Vagina (tissue), 2 donors: ENCODE data around the gene SLK. TPM values are rescaled to one million over a fixed set of nuclear protein-coding genes. Genes with fewer than 3 reads are reported as not detected.

Source experiments
- DNase-seq, 2 donors: peaks; one replicate each; pipeline ENCODE4 v3.0.0-alpha.2; 2017; ENCODE audit errors: extremely low spot score in 2 of 2
- H3K27ac ChIP-seq: fragments of 200-600 bp; sonication (generic); one replicate; pipeline ENCODE4 v1.5.1; 2019
- H3K27me3 ChIP-seq: fragments of 200-600 bp; sonication (generic); one replicate; pipeline ENCODE4 v1.5.1; 2019
- H3K36me3 ChIP-seq, 2 donors: fragments of 200-600 bp; sonication (generic); one replicate each; pipeline ENCODE4 v1.5.1; 2017 to 2019
- H3K4me1 ChIP-seq: fragments of 200-600 bp; sonication (generic); one replicate; pipeline ENCODE4 v1.5.1; 2019
- H3K4me3 ChIP-seq, 2 donors: fragments of 200-600 bp; sonication (generic); 1 replicate in 1 of 2; 2 replicates in 1 of 2; pipeline ENCODE4 v1.5.1; 2016 to 2019
- H3K9me3 ChIP-seq: fragments of 200-600 bp; sonication (generic); one replicate; pipeline ENCODE4 v1.5.1; 2019
- CTCF ChIP-seq, 3 experiments: fragments of 450-650 bp in 2 of 3; fragments of 200-600 bp in 1 of 3; sonication (generic) in 1 of 3; IDR thresholded peaks; one replicate each; pipeline ENCODE4 v1.5.1; 2017 to 2019; ENCODE audit warnings: antibody characterized with exemption in 3 of 3, mild to moderate bottlenecking in 2 of 3, moderate library complexity in 2 of 3
- POLR2A ChIP-seq, 2 donors: fragments of 450-650 bp; IDR thresholded peaks; one replicate each; pipeline ENCODE4 v1.6.1; 2017; ENCODE audit warnings: antibody characterized with exemption in 2 of 2, mild to moderate bottlenecking in 2 of 2, moderate library complexity in 2 of 2
- POLR2AphosphoS5 ChIP-seq, 2 donors: sonication (generic); formaldehyde crosslinking; IDR thresholded peaks; one replicate each; pipeline ENCODE4 v1.9.0; 2017; ENCODE audit warnings: antibody characterized with exemption in 2 of 2, mild to moderate bottlenecking in 2 of 2, low read depth in 1 of 2; ENCODE audit not compliant: insufficient read depth in 1 of 2
- intact Hi-C: fragments of 100-400 bp; cut with DNase I; formaldehyde crosslinking; loops from one replicate; pipeline ENCODE4 v1.15.1; 2023
- total RNA-seq: library from RNA; depleted of rRNA; stranded (reverse); fragments of >200 nt; gene quantifications from one replicate; pipeline ENCODE4 v1.2.3, GENCODE V29; 2016

The SLK gene
- total RNA-seq, 1 donor from 2014 or later, result 50.1 TPM

DNA sequence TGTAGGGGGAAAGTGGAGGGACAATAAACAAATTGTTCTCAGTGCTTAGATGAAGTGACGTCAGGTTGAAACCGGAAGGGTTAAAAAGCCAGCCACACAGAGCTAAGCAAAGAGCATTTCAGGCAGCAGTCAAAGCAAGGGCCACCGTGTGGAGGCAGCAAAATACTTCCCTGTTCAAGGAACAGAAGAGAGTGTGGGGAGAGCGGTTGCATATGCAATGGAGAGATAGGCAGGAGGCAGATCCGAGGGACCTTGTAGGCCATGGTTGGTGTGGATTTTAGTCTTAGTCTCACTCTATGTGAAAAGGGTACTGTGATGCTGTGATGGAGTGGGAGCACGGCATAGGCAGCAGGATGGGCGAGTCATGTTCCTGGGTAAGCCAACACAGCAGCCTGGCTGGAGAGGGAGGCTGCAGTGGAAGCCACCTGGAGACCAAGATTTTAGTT is 45.2 kb upstream of the SLK start:
- H3K36me3 ChIP-seq, result no peaks in the 10 kb centered on the region
- no peaks in the 10 kb centered on the region for H3K9me3 ChIP-seq
- H3K27me3 ChIP-seq, result no peaks in the 10 kb centered on the region
- peaks cover 17% of the 10 kb centered on the region for H3K4me1 ChIP-seq
- no peak for TF ChIP-seq CTCF (IDR thresholded peaks at IDR 0.05)
- TF ChIP-seq POLR2AphosphoS5 (IDR thresholded peaks at IDR 0.05; ENCODE audit: insufficient read depth in 1 of 2, low read depth in 1 of 2), result no peak
- no peak for TF ChIP-seq POLR2A (IDR thresholded peaks at IDR 0.05)
- H3K27ac ChIP-seq, result no peak overlapping the region
- H3K4me3 ChIP-seq, result no peak overlapping the region
- intact Hi-C loops, result no loop called here
- DNase-seq, result no peak

DNA sequence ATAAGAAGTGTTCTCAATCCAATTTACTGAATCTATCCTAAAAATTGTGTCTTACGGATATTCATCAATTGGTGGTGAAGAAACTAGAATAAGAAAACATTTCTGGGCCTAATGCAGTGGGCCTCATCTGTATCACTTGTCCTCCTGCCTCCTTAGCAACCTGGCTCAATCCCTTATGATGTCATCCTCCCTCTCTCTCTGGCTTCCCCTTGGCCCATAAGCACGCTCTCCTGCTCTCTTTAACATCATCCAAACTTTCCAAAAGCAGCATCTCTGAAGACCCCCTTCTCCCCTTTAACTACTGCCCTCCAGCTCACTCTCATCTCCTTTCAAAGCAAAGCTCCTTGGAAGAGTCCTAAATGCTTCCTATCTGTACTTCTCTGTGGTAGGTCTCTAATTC is 44.3 kb upstream of the SLK start:
- Histone ChIP-seq H3K27ac (no peak overlapping the region), H3K27me3 (no peaks in the 10 kb centered on the region), H3K9me3 (no peaks in the 10 kb centered on the region), H3K4me1 (peaks cover 9% of the 10 kb centered on the region), H3K4me3 (no peak overlapping the region), H3K36me3 (no peaks in the 10 kb centered on the region)
- TF ChIP-seq POLR2AphosphoS5 (IDR thresholded peaks at IDR 0.05; ENCODE audit: insufficient read depth in 1 of 2, low read depth in 1 of 2) (no peak), POLR2A (IDR thresholded peaks at IDR 0.05) (no peak), CTCF (IDR thresholded peaks at IDR 0.05) (no peak)
- intact Hi-C loops, result no loop called here
- DNase-seq, result no peak

DNA sequence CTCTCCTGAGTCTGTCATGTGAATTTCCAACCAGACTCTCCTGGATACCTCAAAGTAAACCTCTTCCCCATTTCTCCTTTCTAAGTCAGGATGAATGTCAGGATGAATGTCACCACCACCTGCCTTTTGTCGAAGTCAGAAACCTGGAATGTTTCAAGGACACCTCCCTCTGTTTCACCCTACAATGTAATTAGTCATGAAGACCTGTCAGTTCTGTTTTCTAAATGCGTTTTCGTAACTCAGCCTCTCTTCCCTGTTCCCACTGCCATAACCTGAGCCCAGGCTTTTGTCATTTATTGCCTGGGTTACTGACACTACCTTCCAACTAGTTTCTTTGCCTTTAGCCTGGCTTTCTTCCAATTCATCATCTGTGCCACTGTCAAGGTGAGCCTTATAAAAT is 43.4 kb upstream of the SLK start:
- TF ChIP-seq POLR2AphosphoS5 (IDR thresholded peaks at IDR 0.05; ENCODE audit: insufficient read depth in 1 of 2, low read depth in 1 of 2), result peak in 1 of 2 donors; percentile 65
- no peak for TF ChIP-seq CTCF (IDR thresholded peaks at IDR 0.05)
- Histone ChIP-seq H3K36me3 (no peaks in the 10 kb centered on the region), H3K4me1 (peaks cover 7% of the 10 kb centered on the region), H3K4me3 (no peak overlapping the region), H3K27ac (no peak overlapping the region), H3K9me3 (no peaks in the 10 kb centered on the region), H3K27me3 (no peaks in the 10 kb centered on the region)
- intact Hi-C loops, result no loop called here
- DNase-seq, result no peak

GRCh38 chr10:103925591-103925990 is 41.3 kb upstream of the SLK start:
- Histone ChIP-seq H3K4me1 (no peaks in the 10 kb centered on the region), H3K9me3 (no peaks in the 10 kb centered on the region), H3K36me3 (no peaks in the 10 kb centered on the region), H3K4me3 (no peak overlapping the region), H3K27ac (no peak overlapping the region), H3K27me3 (no peaks in the 10 kb centered on the region)
- no peak for DNase-seq
- intact Hi-C loops, result no loop called here
- TF ChIP-seq CTCF (IDR thresholded peaks at IDR 0.05), result no peak
- no peak for TF ChIP-seq POLR2AphosphoS5 (IDR thresholded peaks at IDR 0.05; ENCODE audit: insufficient read depth in 1 of 2, low read depth in 1 of 2)
- no peak for TF ChIP-seq POLR2A (IDR thresholded peaks at IDR 0.05)

DNA sequence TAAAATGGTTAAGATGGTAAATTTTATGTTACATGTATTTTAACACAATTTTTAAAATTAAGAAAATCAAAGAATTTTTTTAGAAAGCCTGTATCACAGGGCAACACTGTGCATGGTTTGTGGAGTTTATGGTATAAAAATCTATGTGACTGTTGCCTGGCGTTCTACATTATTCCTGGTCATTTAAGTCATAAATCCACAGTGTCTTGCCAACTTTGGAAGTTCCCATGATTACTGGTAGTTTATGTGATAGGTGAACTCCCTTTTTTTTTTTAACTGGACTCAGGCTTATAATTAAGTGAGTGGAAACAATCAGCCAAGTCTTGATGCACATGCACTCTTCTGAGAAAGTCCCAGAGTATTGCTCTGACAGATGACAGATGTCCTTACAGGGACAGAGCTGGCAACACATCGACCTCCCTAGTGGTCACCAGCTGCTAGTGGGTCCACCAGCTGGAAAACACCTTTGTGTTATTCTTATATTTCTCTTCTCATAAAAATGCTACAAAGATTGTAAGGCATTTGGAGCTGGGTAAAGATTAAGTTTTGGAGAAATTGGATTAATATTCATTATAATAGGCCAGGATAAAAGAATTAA is 40.1 kb upstream of the SLK start:
- H3K4me1 ChIP-seq, result no peaks in the 10 kb centered on the region
- H3K9me3 ChIP-seq, result no peaks in the 10 kb centered on the region
- intact Hi-C loops, result no loop called here
- H3K27me3 ChIP-seq, result no peaks in the 10 kb centered on the region
- TF ChIP-seq POLR2A (IDR thresholded peaks at IDR 0.05) (no peak), POLR2AphosphoS5 (IDR thresholded peaks at IDR 0.05; ENCODE audit: insufficient read depth in 1 of 2, low read depth in 1 of 2) (no peak)
- no peak overlapping the region for H3K4me3 ChIP-seq
- H3K27ac ChIP-seq, result no peak overlapping the region
- DNase-seq, result no peak
- H3K36me3 ChIP-seq, result no peaks in the 10 kb centered on the region
